ENCODE data around the gene PRR36.
A peak's percentile ranks its signal among the peaks of the same experiment; 100 is the strongest.

Gene PRR36

DNA sequence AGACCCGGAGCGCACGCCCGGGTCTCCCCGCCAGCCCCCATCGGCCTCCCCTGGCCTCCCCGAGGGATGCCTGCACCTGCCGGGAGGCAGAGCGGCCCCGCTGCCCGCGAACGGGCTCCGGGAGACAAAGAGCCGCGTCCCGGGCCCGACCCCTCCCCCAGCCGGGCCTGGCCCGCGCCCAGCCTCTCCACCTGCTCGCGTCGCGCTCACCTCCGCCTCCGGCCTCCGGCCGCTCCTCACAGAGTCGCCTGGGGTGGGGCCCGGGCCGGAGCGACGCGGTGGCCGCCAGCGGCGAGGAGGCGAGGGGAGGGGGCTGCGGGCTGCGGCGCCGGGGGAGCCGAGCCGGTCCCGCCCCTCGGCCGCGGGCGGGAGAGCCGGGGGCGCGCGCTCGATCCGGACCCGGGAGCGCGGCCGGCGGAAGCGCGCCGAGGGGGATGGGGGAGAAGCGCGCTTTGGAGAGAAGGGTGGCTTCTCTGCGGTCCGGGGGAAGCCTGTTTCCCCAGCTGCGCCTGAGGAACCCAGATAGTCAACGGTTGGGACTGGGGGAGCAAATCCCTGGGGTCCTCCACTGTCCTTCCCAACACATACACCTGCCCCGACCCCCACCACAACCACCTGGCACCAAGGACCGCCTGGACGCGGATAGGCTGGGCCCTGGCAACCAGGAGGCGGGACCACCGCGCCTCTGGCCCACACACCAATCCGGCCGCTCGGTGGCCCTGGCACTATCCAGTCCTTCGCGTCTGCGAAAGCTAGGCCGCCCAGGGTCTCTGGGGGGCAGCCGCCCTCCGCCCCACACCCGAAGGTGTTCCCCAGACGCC, at the start of gene PRR36:
PRR36 (minus strand) TSS at position 315 of the 821 bp plus-strand sequence. CDS start 701 bp downstream, outside the sequence.
- no peak for DNase-seq

DNA sequence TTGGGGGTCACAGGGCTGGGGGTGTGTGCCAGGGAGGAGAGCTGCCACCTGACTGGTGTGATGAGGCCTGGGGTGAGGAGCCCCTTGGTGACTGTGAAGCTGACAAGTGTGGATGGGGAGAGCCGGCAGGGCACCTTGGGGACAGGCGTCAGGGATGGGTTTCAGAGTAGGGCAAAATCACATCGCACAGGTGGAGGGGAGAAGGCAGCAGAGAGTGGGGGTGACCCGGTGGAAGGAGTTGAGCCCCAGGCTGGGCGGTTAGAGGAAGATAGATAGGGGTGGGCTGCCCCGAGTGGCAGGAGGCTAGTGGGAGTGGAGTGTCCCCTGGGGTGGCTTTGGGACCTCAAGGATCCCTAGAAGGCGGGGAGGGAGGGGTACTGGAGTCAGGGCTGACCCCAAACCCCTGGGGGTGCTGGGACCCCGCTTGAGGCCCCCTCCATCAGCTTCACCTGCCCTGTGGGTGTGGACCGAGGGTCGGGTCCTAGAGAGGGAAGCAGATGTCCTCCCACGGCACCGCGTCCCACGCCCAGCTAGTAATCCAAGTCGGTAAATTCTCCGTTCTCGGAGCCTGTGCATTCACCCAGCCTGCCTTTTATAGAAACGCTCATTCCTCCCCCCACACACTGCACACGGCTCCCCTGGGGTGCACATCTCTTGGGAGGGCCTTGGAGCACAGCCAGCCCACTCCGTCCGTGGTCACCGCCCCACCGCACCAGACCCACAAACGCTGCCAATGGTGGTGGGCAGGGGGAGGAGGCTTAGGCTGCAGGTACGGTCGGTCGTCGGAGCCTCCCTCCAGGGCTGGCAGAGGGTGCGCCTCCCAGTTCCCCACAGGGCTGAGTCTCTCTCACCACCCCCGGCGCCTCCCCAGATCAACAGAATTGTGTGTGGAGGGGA, 49.4 kb upstream of the PRR36 start:
- DNase-seq, result peak; percentile 27

DNA sequence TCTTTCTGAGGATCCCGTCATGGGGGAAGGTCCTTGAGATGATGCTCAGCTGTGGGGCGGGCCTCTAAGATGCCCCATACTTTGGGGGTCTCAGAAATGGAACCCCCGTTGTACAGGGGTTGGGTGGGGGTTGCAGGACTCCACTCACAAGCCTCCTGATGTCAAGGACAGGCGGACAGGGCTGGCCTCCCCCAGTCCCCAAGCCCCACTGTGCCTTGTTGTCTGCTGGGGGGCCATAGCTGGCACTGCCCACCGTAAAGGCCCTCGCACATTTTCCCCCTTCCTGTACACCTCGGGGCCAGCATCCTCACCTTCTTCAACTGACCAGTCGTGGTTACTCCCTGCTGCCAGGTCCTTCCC, 48.6 kb upstream of the PRR36 start:
- no peak for DNase-seq

DNA sequence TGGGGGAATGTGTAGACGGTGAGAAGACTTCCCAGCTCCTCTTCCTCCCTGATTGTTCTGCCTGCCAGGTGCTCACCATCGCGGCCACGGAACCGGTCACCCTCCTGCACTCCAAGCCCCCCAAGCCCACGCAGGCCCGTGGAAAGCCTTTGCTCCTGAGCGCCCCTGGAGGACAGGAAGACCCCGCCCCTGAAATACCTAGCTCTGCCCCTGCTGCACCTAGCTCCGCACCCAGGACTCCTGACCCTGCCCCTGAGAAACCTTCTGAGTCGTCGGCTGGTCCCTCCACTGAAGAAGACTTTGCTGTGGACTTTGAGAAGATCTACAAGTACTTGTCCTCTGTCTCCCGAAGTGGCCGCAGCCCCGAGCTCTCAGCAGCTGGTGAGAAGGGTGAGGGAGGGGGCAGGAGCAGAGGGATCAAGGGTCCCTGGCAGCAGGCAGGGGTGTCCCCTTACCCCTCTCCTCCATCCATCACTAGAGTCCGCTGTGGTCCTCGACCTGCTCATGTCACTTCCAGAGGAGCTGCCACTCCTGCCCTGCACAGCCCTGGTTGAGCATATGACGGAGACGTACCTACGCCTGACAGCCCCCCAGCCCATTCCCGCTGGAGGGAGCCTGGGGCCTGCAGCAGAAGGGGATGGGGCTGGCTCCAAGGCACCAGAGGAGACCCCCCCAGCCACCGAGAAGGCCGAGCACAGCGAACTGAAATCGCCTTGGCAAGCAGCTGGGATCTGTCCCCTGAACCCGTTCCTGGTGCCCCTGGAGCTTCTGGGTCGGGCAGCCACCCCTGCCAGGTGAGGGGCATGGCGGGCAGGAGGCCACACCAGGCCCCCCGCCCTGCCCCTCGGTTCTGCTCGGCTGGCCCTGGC, 48.0 kb upstream of the PRR36 start:
- DNase-seq, result no peak

DNA sequence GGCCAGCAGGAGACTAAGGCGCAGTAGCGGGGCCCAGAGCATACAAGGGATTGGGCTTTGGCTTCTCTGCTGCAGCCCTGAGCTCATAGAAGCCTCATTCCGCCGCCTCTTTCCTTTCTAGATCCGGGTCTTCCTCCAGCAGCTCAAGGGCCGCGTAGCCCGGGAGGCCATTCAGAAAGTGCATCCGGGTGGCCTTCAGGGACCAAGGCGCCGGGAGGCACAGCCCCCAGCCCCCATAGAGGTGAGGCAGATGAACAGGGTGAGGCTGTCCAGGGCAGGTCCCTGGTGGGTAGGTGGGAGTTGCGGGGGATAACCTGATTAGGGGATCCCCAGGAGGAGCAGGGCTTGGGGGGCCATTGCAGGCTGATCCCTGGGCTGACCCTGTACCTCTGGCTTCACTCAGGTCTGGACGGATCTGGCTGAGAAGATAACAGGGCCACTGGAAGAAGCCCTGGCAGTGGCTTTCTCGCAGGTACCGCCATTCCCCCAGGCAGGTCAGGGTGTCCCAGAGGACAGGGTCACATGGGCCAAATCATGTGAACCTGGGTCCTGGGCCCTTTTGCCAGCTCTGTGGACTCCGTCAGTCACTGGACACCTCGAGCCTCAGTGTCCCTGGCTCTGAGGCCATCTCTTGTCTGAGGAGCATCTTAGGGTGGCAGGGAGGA, 47.2 kb upstream of the PRR36 start:
- DNase-seq, result no peak

DNA sequence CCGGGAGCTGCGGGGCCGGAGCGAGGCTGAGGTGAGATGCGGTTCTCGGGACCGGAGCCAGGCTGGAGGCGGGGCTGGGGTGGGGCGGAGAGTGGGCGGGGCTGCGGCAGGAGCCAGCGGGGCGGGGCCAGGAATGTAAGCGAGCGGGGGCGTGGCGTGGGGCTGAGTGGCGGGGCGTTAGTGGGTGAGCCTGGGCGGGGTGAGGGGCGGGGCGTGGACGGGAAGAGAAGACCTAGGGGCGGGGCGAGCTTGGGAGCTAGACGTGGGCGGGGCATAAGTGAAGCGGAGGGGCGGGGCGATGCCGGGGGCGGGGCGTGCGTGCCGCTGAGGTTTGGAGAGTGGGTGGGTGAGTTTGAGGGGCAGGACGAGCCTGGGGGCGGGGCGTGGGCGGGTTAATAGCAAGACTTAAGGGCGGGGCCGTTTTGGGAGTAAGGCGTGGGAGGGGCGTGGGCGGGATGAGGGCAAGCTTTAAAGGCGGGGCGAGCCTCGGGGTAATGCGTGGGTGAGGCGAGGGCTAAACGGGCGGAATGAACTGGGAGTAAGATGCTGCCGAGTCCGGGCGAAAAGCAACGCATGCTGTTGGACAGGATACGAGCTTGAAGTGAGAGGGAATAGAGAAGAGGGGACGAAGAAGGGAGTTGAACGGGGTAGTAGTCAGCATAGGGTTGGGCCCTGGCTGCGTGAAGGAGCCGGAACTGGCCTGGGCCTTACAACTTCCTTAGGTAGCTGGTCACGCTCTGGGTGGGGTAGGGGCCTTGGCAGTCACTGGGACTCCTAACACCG, 46.5 kb upstream of the PRR36 start:
- peak; percentile 95 for DNase-seq

DNA sequence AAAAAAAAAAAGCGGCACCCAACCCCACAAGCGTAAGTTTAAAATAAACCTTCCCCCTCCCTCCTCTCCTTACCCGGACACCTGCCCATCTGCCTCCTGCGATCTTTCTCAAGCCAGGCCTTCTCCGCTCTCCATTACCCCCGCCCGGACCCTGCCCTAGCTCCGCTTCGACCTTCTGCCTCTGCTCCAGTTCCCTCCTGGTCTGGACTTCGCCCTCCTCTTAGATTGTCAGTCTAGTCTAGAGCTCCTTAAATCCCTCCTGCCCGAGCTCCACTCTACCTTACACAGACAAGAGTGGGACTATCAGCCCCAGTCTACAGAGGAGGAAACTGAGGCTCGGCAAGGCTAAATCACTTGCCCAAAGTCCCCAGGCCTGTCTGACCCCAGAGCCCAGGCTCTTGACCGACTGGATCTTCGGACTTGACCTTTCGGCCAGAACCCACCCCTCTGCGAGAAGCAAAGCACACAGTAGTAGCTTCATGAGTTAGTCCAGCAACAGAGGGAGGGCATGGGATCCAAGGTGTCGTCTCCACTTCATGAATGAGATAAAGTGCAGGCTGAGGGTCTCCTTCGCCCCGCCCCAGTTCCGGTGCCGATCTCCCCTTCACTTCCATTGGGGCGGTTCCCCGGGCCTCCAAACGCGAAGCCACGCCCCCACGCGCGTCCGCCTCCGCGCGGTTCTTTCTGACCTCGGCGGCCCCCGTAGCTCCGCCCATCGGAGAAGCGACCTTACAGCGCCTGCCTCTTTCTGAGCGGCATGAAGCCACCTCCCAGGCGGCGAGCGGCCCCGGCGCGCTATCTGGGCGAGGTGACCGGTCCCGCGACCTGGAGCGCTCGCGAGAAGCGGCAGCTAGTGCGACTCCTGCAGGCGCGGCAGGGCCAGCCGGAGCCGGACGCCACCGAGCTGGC, 45.7 kb upstream of the PRR36 start, which contains the start of gene SNAPC2:
SNAPC2 (plus strand) TSS at position 729 of the 909 bp plus-strand sequence; CDS start at position 758, 29 bp downstream.
- peak; percentile 94 for DNase-seq

DNA sequence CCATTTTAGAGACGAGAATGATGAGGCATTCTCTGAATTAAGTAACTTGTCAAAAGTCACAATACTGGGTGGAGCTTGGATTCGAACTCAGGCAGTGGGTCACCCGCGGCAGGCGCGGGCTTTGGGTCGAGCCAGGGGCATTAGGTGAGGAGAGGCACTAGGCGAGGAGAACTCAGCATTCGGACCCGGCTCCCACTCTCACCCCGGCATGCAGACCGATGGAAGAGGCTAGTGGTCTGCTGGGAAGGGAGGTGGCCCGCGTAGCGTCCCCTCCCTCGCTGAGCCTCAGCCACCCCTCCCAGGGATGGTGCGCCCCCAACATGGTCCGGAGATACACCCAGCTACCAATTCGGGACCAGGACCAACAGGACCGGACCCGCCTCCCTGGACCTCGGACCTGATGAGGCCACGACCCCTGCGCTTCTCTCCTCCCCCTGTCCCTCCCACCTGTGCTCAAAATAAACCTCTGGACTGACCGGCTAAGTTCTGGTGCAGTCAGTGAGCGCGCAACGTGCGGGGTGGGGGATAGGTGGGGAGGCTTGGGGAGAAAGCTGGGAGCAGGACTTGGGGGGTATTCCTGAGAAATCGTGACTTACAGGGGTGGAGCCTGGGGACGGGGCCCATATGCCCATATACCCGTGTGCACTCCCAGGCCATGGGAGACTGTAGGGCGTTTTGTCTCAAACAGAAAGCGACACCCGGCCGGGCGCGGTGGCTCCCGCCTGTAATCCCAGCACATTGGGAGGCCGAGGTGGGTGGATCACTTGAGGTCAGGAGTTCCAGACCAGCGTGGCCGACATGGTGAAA, 44.6 kb upstream of the PRR36 start:
- DNase-seq, result no peak

DNA sequence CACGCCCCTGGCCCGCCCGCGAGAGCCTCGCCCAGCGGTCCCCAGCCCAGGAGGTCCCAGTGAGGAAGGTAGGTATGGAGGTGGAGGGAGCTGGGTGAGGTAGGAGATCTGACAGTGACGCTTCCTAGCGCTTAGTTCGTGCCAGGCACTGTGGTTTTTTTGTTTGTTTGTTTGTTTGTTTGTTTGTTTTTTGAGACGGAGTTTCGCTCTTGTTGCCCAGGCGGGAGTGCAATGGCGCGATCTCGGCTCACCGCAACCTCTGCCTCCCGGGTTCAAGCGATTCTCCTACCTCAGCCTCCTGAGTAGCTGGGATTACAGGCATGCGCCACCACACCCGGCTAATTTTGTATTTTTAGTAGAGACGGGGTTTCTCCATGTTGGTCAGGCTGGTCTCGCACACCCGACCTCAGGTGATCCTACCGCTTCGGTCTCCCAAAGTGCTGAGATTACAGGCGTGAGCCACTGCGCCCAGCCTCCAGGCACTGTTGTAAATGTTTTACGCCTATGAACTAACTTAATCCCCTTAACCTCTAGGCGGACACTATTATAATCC, 43.9 kb upstream of the PRR36 start:
- DNase-seq, result peak; percentile 44

DNA sequence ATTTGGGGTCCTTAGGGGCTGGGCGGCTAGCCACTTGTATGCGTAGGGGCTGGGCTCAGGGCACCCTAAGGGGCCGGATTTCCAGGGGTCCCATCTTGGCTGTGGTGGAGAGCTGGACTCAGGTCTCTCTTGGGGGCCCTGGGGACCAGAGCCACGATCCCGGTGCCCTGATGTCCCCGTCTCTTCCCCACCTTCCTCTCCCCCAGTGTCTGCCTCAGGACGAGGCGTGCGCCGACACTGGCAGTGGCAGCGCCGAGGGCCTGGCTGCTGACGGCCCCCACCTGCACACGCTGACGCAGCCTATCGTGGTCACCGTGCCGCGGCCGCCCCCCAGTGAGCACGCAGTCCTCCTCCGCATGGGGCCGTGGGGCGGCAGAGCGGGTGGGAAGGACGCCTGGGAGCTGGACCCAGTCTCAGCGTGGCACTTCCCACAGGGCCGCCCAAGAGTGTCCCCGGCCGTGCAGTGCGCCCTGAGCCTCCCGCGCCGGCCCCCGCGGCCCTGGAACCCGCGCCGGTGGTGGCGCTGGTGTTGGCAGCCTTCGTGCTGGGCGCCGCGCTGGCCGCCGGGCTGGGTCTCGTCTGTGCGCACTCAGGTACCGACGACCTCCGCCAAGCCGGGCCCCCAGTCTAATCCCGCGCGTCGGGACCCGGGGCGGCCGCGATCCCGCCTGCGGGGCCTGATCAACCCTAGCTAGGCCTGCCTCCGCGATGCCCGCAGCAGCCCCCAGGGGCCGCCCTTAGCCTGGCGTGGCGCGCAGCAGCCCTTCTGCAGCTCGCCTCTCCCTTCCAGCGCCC, 43.3 kb upstream of the PRR36 start:
- DNase-seq, result peak; percentile 59

DNA sequence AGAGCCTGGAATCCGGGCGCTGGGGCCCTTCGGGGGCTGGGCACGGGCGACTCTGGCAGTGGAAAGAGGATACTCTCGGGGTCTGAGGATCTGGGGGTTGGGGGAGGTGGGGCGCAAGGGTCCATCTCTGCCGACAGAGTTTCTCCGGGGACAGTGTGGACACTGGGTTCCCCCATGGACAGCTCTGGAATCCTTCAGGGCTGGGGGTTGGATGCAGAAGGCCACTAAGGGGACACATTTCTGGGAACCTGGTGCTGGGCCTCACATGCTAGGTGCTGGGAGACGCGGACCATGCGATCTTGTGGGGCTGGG, 42.7 kb upstream of the PRR36 start:
- DNase-seq, result no peak

DNA sequence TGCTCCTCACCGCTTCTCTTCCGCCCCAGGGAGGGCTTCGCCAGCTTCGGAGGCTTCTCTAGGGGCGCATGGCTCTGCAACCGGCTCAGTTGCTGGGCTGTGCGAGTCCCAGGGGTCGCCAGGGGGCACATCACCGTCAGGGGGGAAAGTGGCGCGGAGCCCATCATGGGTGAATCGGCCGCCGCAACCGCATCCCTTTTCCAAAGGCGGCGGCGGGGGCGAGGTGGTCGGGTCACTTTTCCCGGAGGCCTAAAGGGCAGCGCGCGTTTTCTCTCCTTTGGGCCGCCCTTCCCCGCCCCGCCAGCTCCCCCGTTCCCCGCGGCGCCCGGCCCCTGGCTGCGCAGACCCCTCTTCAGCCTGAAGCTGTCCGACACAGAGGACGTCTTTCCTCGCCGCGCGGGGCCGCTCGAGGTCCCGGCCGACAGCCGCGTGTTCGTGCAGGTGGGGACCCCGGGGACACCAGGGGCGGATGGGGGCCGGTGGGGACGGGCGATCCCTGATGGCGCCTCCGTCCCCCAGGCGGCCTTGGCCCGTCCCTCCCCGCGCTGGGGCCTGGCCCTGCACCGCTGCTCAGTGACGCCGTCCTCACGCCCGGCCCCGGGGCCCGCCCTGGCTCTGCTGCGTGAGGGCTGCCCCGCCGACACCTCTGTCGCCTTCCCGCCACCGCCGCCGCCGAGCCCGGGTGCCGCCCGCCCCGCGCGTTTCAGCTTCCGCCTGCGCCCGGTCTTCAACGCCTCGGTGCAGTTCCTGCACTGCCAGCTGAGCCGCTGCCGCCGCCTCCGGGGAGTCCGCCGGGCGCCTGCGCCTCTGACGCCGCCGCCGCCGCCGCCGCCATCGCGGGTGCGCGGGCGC, 42.1 kb upstream of the PRR36 start:
- peak; percentile 47 for DNase-seq

DNA sequence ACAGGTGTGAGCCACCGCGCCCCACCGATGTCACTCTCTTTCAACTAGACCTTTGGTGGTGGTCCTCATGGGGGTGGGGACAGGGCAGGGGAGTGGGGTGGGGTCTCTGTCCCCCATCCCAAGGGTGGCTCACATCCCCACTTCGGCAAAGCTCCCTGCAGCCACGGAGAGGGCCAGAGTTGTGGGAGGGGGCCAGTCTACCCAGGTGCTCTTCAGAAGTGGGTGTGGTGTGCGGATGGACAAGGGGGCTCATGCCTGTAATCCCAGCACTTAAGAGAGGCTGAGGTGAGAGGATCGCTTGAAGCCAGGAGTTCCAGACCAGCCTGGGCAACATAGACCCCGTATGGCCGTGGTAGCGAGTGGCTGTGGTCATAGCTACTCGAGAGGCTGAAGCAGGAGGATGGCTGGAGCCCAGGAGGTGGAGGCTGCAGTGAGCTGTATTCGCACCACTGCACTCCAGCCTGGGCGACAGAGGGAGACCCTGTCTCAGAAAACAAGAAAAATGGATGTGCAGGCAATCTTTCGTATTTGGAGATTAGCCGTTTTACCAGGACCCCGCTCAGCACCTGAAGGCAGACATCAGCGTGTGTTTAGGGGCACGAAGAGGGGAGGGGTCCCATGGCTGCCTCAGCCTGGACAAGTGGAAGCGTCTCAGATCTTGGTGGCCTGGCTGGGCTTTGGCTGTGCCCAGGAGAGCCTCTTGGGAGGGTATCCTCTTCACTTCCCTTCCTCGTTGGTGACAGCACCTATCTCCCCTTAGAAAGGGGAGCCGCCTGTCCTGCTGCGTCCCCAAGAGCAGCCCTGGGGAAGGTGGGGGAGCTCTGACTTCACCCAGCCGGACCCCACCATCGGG, 41.3 kb upstream of the PRR36 start:
- DNase-seq, result no peak

DNA sequence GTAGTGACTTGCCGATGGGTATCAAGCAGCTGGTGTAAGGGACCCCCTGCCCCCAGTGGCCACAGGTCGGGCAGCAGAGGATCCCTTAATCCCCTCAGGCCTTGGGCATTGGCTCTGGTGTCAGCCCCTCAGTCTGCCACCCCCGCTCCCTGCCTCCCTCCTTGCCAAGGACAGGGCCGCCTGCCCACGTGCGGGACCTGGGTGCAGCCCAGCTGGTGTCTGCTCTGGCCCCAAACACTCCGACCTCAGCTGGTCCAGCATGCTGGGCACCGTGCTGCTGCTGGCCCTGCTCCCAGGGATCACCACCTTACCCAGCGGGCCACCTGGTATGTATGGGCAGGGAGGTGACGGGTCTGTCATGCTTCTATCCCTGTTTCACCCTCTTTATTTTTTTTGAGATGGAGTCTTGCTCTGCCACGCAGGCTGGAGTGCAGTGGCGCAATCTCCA, 40.4 kb upstream of the PRR36 start, which contains the start of gene TGFBR3L:
TGFBR3L (plus strand) TSS at position 233 of the 448 bp plus-strand sequence.
- no peak for DNase-seq

DNA sequence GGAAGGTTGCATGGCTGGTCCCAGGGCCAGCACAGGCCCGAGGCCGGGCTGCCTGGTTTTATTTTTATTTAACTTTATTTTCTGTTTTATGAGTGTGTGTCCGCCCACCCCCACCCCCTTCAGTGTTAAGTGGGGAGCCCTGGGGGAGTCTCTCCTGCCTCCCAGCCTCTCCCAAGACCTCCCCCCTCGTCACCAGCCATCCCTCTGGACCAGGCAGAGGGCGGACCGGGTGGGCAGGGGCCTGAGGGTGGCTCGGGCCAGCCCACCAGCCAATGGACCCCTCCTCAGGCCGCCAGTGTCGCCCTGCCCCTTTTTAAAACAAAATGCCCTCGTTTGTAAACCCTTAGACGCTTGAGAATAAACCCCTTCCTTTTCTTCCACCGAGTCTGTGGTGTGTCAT, 39.9 kb upstream of the PRR36 start:
- no peak for DNase-seq

DNA sequence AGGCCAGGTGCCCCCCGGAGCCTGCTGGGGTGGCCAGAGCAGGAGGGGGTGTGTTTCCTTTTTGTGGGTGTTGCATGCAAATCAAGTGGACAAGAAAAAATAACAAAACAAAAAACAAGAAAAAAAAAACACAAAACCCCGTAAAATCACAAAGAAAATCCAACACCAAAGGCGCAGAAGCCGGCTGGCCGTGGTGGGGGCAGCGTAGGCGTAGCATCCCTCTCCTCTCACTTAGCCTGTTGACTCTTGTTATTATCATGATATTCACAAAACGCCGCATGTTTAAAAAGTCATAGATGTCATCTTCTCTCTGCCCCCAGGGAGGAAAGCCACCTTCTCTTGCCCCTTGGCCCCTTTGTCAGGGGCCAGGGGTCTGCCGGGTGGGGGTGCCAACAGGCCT, 39.5 kb upstream of the PRR36 start:
- DNase-seq, result no peak

Data from MV-4-11 (cell line).